ENCODE results near the gene MAP2K5. TPM values are rescaled to one million over a fixed set of nuclear protein-coding genes. Genes with fewer than 3 reads are reported as not detected.

MAP2K5 gene
- total and polyA plus RNA-seq, 9 of the 15 experiments (the other 6 are each of a cell fraction or from before 2014, with no cell fraction given) = 0.41 to 16.5 (median 7.5) TPM

GRCh38 chr15:67799801-67800205, 257.3 kb downstream of the MAP2K5 start (continued):
- no peak for TF ChIP-seq CUX1 (CRISPR knock-in tag; IDR thresholded peaks at IDR 0.05)
- no peak for TF ChIP-seq PHF8 (IDR thresholded peaks at IDR 0.05; ENCODE audit: borderline replicate concordance, low read length)
- TF ChIP-seq SRSF7 (optimal IDR thresholded peaks at IDR 0.05; ENCODE audit: low read depth, low read length) = no peak
- no peak for TF ChIP-seq RBM15 (IDR thresholded peaks at IDR 0.05; ENCODE audit: insufficient read depth, low read length)
- TF ChIP-seq ZC3H11A (IDR thresholded peaks at IDR 0.05; ENCODE audit: low read depth, low read length) = no peak
- TF ChIP-seq ZNF696 (CRISPR knock-in tag; conservative IDR thresholded peaks at IDR 0.05) = no peak
- TF ChIP-seq MAFF (IDR thresholded peaks at IDR 0.05; ENCODE audit: low read length) = peak; percentile 77
- no peak for TF ChIP-seq FOXA3 (CRISPR knock-in tag; conservative IDR thresholded peaks at IDR 0.05 in 1 of 2, IDR thresholded peaks at IDR 0.05 in 1 of 2)
- TF ChIP-seq ZNF395 (CRISPR knock-in tag; IDR thresholded peaks at IDR 0.05) = no peak
- TF ChIP-seq BHLHE40 (IDR thresholded peaks at IDR 0.05; ENCODE audit: low read length) = no peak
- no peak for TF ChIP-seq PREB (CRISPR knock-in tag; IDR thresholded peaks at IDR 0.05)
- TF ChIP-seq PURB (CRISPR knock-in tag; IDR thresholded peaks at IDR 0.05; ENCODE audit: low read depth) = no peak
- TF ChIP-seq CTBP1 (IDR thresholded peaks at IDR 0.05; ENCODE audit: borderline replicate concordance) = peak; percentile 71
- 0 out of 2 replicates have a peak, but pooled peaks have one; percentile 40 for TF ChIP-seq ZBTB7A (IDR thresholded peaks at IDR 0.05; ENCODE audit: borderline replicate concordance, control insufficient read depth, low read depth, low read length)
- TF ChIP-seq SMARCA4 (IDR thresholded peaks at IDR 0.05) = peak; percentile 67; the same call in 1 of the 2 replicates
- no peak for TF ChIP-seq ZBTB26 (CRISPR knock-in tag; IDR thresholded peaks at IDR 0.05)
- TF ChIP-seq FOS (IDR thresholded peaks at IDR 0.05; ENCODE audit: extremely low read depth, insufficient read length) = no peak
- TF ChIP-seq HDGF (IDR thresholded peaks at IDR 0.05) = no peak
- TF ChIP-seq KAT2B (IDR thresholded peaks at IDR 0.05; ENCODE audit: low read depth, low read length) = no peak
- peak; percentile 34; the same call in 1 of the 2 replicates for TF ChIP-seq GATAD2B (IDR thresholded peaks at IDR 0.05; ENCODE audit: borderline replicate concordance)
